HCT116 (cell line): ENCODE data around the gene CDK7. TPM values are rescaled to one million over a fixed set of nuclear protein-coding genes. Genes with fewer than 3 reads are reported as not detected.

Source experiments
- ATAC-seq: fragments of 200-7000 bp; cut with Tn5 transposase; 2 replicates; pipeline ENCODE4 v1.9.1; 2020; ENCODE audit warnings: mild to moderate bottlenecking, moderate library complexity
- BruUV-seq: library from RNA; stranded (reverse); fragments of 400-500 nt; replicated peaks from 2 replicates; lab custom pipeline; 2021; lab: Mats Ljungman, UMichigan
- CTCF ChIA-PET: fragments of 300-600 bp; sonication (Branson Sonifier 250); formaldehyde crosslinking; loops from one replicate; lab custom pipeline; 2021; ENCODE audit warnings: antibody characterized with exemption; lab: Charles Lee
- POLR2A ChIA-PET: fragments of 300-600, 350-600 bp; sonication (Branson Sonifier 250); formaldehyde crosslinking; loops from one replicate; lab custom pipeline; 2021; ENCODE audit warnings: antibody characterized with exemption; lab: Charles Lee
- RAD21 ChIA-PET, 2 experiments: fragments of 300-600 bp; sonication (Branson Sonifier 250); formaldehyde crosslinking; loops; one replicate each; lab custom pipeline; 2023; ENCODE audit warnings: low total read pairs in 2 of 2; ENCODE audit not compliant: uncharacterized antibody in 2 of 2, unreplicated experiment in 2 of 2, low non-redundant PET in 1 of 2; lab: Charles Lee
- DNase-seq: peaks from one replicate; pipeline ENCODE4 v3.0.0-alpha.2; 2010; ENCODE audit warnings: low read depth, low spot score
- H2AFZ ChIP-seq: fragments of 200-600 bp; shearing (Covaris generic), sonication (generic); 2 replicates; pipeline ENCODE4 v1.6.1; 2017; ENCODE audit warnings: low read depth, mixed run types, mixed read lengths, antibody characterized with exemption, low read length; ENCODE audit not compliant: poor library complexity, severe bottlenecking
- H3K27ac ChIP-seq: 2 replicates; pipeline ENCODE4 v1.5.1; 2012; ENCODE audit warnings: low read depth, low read length
- H3K27me3 ChIP-seq: fragments of 200-600 bp; sonication (generic); 2 replicates; pipeline ENCODE4 v1.6.1; 2016; ENCODE audit warnings: mixed run types, low read length, mixed read lengths; ENCODE audit not compliant: insufficient read depth
- H3K36me3 ChIP-seq, 2 experiments: fragments of 200-500 bp in 1 of 2; fragments of 200-600 bp in 1 of 2; sonication (Bioruptor generic) in 1 of 2; sonication (generic) in 1 of 2; 2 replicates each; pipeline versions ENCODE4 v1.5.1 to v1.6.1; 2014 to 2016; ENCODE audit warnings: low read length in 2 of 2, inconsistent platforms in 1 of 2, mixed read lengths in 1 of 2, mixed run types in 1 of 2; ENCODE audit not compliant: insufficient read depth in 2 of 2, control insufficient read depth in 1 of 2
- H3K4me1 ChIP-seq, 2 experiments: fragments of 200-600 bp in 1 of 2; sonication (generic) in 1 of 2; 2 replicates each; pipeline versions ENCODE4 v1.5.1 to v1.6.1; 2012 to 2017; ENCODE audit warnings: low read length in 2 of 2, inconsistent platforms in 1 of 2, mild to moderate bottlenecking in 1 of 2, mixed read lengths in 1 of 2, mixed run types in 1 of 2, moderate library complexity in 1 of 2; ENCODE audit not compliant: insufficient read depth in 2 of 2, control insufficient read depth in 1 of 2
- H3K4me2 ChIP-seq: fragments of 200-600 bp; sonication (generic); 2 replicates; pipeline ENCODE4 v1.6.1; 2017; ENCODE audit warnings: mixed run types, low read length, mixed read lengths
- H3K4me3 ChIP-seq, 2 experiments: fragments of 200-600 bp in 1 of 2; sonication (generic) in 1 of 2; replicated peaks in 1 of 2; 2 replicates each; pipeline ENCODE4 v1.5.1; 2011 to 2016; ENCODE audit warnings: low read length in 2 of 2, control low read depth in 1 of 2, low read depth in 1 of 2, mild to moderate bottlenecking in 1 of 2, mixed read lengths in 1 of 2, mixed run types in 1 of 2
- H3K79me2 ChIP-seq: fragments of 200-600 bp; sonication (generic); 2 replicates; pipeline ENCODE4 v1.6.1; 2017; ENCODE audit warnings: mild to moderate bottlenecking, mixed run types, low read length, moderate library complexity, mixed read lengths; ENCODE audit not compliant: insufficient read depth
- H3K9ac ChIP-seq: fragments of 200-600 bp; sonication (generic); 2 replicates; pipeline ENCODE4 v1.6.1; 2016; ENCODE audit warnings: low read length, mixed read lengths
- H3K9me2 ChIP-seq: fragments of 200-600 bp; sonication (generic), shearing (Covaris generic); 2 replicates; pipeline ENCODE4 v1.6.1; 2017; ENCODE audit warnings: mixed run types, mild to moderate bottlenecking, moderate library complexity; ENCODE audit not compliant: insufficient read depth
- H3K9me3 ChIP-seq, 2 experiments: fragments of 200-500 bp in 1 of 2; fragments of 200-600 bp in 1 of 2; sonication (Bioruptor generic) in 1 of 2; sonication (generic) in 1 of 2; 2 replicates each; pipeline ENCODE4 v1.6.1; 2014 to 2017; ENCODE audit warnings: low read length in 2 of 2, mixed read lengths in 2 of 2, inconsistent platforms in 1 of 2, low read depth in 1 of 2, mild to moderate bottlenecking in 1 of 2, mixed run types in 1 of 2, moderate library complexity in 1 of 2; ENCODE audit not compliant: control insufficient read depth in 1 of 2, insufficient read depth in 1 of 2
- H4K20me1 ChIP-seq: fragments of 200-600 bp; sonication (generic), shearing (Covaris generic); 2 replicates; pipeline ENCODE4 v1.6.1; 2017; ENCODE audit warnings: mixed run types, mild to moderate bottlenecking, moderate library complexity; ENCODE audit not compliant: insufficient read depth
- EGR1 ChIP-seq: IDR thresholded peaks from 2 replicates; pipeline ENCODE4 v1.6.1; 2012; ENCODE audit warnings: low read depth
- ELF1 ChIP-seq: IDR thresholded peaks from 2 replicates; pipeline ENCODE4 v1.6.1; 2012; ENCODE audit warnings: low read depth, borderline replicate concordance
- EZH2 ChIP-seq: fragments of 200-600 bp; sonication (generic); IDR thresholded peaks from 2 replicates; pipeline ENCODE4 v1.6.1; 2017; ENCODE audit warnings: antibody characterized with exemption, mixed run types
- FOSL1 ChIP-seq: IDR thresholded peaks from 2 replicates; pipeline ENCODE4 v1.6.1; 2012; ENCODE audit warnings: low read depth
- JUND ChIP-seq: IDR thresholded peaks from 2 replicates; pipeline ENCODE4 v1.6.1; 2012
- POLR2A ChIP-seq: IDR thresholded peaks from 2 replicates; pipeline ENCODE4 v1.7.0; 2011; ENCODE audit warnings: borderline replicate concordance; ENCODE audit not compliant: insufficient read depth, insufficient read length; ENCODE audit errors: extremely low read depth
- SP1 ChIP-seq: IDR thresholded peaks from 2 replicates; pipeline ENCODE4 v1.6.1; 2012; ENCODE audit warnings: low read depth
- SRF ChIP-seq: IDR thresholded peaks from 2 replicates; pipeline ENCODE4 v1.6.1; 2012; ENCODE audit warnings: low read depth
- YY1 ChIP-seq: IDR thresholded peaks from 2 replicates; pipeline ENCODE4 v1.6.1; 2011; ENCODE audit warnings: low read length, low read depth, moderate library complexity, mild to moderate bottlenecking; ENCODE audit not compliant: insufficient replicate concordance; ENCODE audit errors: extremely low read depth
- ZFX ChIP-seq: fragments of 450-650 bp; IDR thresholded peaks from 2 replicates; pipeline ENCODE4 v1.6.1; 2017
- ZNF274 ChIP-seq: fragments of 200-500 bp; sonication (Bioruptor generic); IDR thresholded peaks from 2 replicates; pipeline ENCODE4 v1.6.1; 2014; ENCODE audit warnings: mild to moderate bottlenecking, low read depth, low read length, inconsistent platforms
- intact Hi-C: fragments of 100-400 bp; cut with micrococcal nuclease; formaldehyde crosslinking; loops from 2 replicates; pipeline ENCODE4 v1.10.0; 2022
- total RNA-seq: library from RNA; stranded (reverse); gene quantifications from one replicate; pipeline ENCODE4 v1.2.1, GENCODE V29; 2021; ENCODE audit not compliant: unreplicated experiment
- TF ChIP-seq, protein P1 (sequence below): IDR thresholded peaks from 2 replicates; pipeline ENCODE4 v1.6.1; 2012; ENCODE audit warnings: low read depth

CDK7 gene
- total RNA-seq, 1 experiment from 2014 or later, result 67.0 TPM

DNA sequence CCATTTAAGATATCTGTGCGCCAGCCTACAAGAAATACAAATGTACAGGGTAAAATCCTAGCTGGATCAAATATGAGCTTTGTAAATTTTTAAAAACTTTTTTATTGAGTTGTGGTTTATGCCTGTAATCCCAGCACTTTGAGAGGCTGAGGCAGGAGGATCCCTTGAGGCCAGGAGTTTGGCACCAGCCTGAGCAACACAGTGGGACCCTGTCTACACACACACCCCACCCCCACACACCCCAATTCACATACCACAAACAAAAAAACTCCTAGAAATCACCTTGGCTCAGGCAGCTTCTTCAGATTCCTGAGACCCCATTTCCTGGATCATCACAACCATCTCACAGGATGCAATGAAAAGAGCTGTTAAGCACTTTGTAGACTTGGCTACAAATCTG, 46.4 kb downstream of the CDK7 start:
- H3K36me3 ChIP-seq, result peaks cover 9 to 16% of the 10 kb centered on the region in 2 experiments; a peak in 3 of 4 replicates
- CTCF ChIA-PET, result no interaction called here
- H3K79me2 ChIP-seq, result no peaks in the 10 kb centered on the region
- H3K27me3 ChIP-seq, result no peaks in the 10 kb centered on the region
- no peak for DNase-seq
- no peak overlapping the region for H3K4me2 ChIP-seq
- no peaks in the 10 kb centered on the region for H3K4me1 ChIP-seq
- no peak overlapping the region for H3K27ac ChIP-seq
- no peak overlapping the region for H3K4me3 ChIP-seq
- H3K9ac ChIP-seq, result no peak overlapping the region
- intact Hi-C loops, result no loop called here
- H3K9me2 ChIP-seq, result no peaks in the 10 kb centered on the region
- POLR2A ChIA-PET, result no interaction called here
- RAD21 ChIA-PET, result no interaction called here
- no peaks in the 10 kb centered on the region for H3K9me3 ChIP-seq
- ATAC-seq, result no peak
- BruUV-seq, result no TSS peak
- TF ChIP-seq ELF1 (no peak), EZH2 (no peak), ZFX (no peak), SRF (no peak), SP1 (no peak), YY1 (no peak), FOSL1 (no peak), JUND (no peak), ZNF274 (no peak), EGR1 (no peak), POLR2A (no peak)
- TF ChIP-seq, protein P1, sequence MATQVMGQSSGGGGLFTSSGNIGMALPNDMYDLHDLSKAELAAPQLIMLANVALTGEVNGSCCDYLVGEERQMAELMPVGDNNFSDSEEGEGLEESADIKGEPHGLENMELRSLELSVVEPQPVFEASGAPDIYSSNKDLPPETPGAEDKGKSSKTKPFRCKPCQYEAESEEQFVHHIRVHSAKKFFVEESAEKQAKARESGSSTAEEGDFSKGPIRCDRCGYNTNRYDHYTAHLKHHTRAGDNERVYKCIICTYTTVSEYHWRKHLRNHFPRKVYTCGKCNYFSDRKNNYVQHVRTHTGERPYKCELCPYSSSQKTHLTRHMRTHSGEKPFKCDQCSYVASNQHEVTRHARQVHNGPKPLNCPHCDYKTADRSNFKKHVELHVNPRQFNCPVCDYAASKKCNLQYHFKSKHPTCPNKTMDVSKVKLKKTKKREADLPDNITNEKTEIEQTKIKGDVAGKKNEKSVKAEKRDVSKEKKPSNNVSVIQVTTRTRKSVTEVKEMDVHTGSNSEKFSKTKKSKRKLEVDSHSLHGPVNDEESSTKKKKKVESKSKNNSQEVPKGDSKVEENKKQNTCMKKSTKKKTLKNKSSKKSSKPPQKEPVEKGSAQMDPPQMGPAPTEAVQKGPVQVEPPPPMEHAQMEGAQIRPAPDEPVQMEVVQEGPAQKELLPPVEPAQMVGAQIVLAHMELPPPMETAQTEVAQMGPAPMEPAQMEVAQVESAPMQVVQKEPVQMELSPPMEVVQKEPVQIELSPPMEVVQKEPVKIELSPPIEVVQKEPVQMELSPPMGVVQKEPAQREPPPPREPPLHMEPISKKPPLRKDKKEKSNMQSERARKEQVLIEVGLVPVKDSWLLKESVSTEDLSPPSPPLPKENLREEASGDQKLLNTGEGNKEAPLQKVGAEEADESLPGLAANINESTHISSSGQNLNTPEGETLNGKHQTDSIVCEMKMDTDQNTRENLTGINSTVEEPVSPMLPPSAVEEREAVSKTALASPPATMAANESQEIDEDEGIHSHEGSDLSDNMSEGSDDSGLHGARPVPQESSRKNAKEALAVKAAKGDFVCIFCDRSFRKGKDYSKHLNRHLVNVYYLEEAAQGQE, result no peak
- H4K20me1 ChIP-seq, result no peaks in the 10 kb centered on the region
- H2AFZ ChIP-seq, result no peak overlapping the region
